RKO (cell line): ENCODE data around the gene NCOA4.
"Not testable (repeated sequence)": the region's sequence is repeated elsewhere in the genome, so short reads cannot be mapped to it uniquely, and the experiment has no call there.

Source experiments
- DNase-seq: peaks from one replicate; pipeline ENCODE4 v3.0.0-alpha.2; 2016; ENCODE audit warnings: low spot score

The NCOA4 gene

GRCh38 chr10:45983538-45984186 is 46.8 kb downstream of the NCOA4 start:
- DNase-seq = peak; percentile 72

- not testable (repeated sequence) for DNase-seq
Observed at GRCh38 chr10:45981367-45981766, 49.1 kb downstream of the NCOA4 start.

- DNase-seq = not testable (repeated sequence)
Observed at GRCh38 chr10:45978554-45978953, 51.9 kb downstream of the NCOA4 start.

GRCh38 chr10:45974041-45974440 is 56.4 kb downstream of the NCOA4 start:
- not testable (repeated sequence) for DNase-seq

GRCh38 chr10:45972813-45973169 is 57.6 kb downstream of the NCOA4 start:
- DNase-seq = peak; percentile 34

- peak; percentile 94 for DNase-seq
Observed at GRCh38 chr10:45972106-45972812, 58.2 kb downstream of the NCOA4 start, which contains the start of gene TIMM23. TSS of gene TIMM23 (plus strand) at chr10:45972489. CDS start at chr10:45972625, 136 bp downstream.

- DNase-seq = peak; percentile 67
Observed at GRCh38 chr10:45971742-45972105, 58.7 kb downstream of the NCOA4 start.

- DNase-seq = peak; percentile 20
Observed at GRCh38 chr10:45971019-45971418, 59.4 kb downstream of the NCOA4 start.

- not testable (repeated sequence) for DNase-seq
Observed at GRCh38 chr10:45962686-45963452, 67.6 kb downstream of the NCOA4 start.

GRCh38 chr10:45957928-45958327 is 72.5 kb downstream of the NCOA4 start:
- DNase-seq = not testable (repeated sequence)

- DNase-seq = not testable (repeated sequence)
Observed at GRCh38 chr10:45956634-45957033, 73.8 kb downstream of the NCOA4 start.
